Stimulated activated CD8-positive, alpha-beta memory T cell treated with anti-CD3 and anti-CD28 coated beads, Interleukin-2, amount 100 ng/mL, for 48 hours (primary cell): ENCODE data around the gene PTPRN2.

Experiments
- DNase-seq, 2 donors: peaks; one replicate each; pipeline ENCODE4 v3.0.0-alpha.2; 2020; ENCODE audit warnings: low read depth in 2 of 2

Gene PTPRN2

GRCh38 chr7:157559596-157560257 lies 1027.9 kb downstream of the PTPRN2 start:
- no peak for DNase-seq

GRCh38 chr7:157558875-157559595 lies 1028.6 kb downstream of the PTPRN2 start:
- no peak for DNase-seq

DNA sequence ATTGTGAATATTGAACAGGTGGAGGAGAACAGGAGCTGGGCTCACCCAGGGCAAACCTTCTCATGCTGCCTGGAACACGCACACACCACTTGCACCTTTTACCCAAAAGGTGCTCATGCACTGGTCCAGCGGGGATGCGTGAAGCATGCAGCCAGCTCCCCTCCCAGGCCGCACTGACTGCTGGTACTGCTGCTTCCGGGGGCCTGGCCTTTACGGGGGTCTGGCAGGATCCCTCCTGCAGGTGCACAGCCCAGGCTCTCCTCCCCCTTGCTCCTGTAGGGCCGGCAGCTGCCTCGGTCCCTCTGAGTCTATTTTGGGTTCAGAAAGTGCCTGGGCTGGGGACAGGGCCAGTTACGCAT lies 1029.1 kb downstream of the PTPRN2 start:
- no peak for DNase-seq

DNA sequence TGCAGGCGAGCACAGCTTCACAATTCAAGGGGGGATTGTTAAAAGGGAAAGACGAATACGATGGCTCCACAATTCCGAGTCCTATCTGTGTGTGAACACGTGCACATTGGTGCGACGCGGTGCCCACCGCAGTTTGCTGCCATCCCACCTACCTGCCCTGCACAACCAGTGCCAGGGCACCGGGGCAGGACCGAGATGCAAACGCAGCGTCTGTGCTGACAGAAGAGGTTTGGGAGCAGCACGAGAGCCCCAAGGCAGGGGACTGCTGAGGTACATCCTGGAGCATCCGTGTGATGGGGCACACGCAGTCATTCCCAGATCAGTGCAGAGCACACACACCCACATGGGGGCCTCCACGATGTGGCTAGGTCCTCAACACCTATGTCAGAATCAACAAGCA lies 1029.6 kb downstream of the PTPRN2 start:
- DNase-seq: no peak

- DNase-seq: no peak
Measured at GRCh38 chr7:157557263-157557662, 1030.4 kb downstream of the PTPRN2 start.

DNA sequence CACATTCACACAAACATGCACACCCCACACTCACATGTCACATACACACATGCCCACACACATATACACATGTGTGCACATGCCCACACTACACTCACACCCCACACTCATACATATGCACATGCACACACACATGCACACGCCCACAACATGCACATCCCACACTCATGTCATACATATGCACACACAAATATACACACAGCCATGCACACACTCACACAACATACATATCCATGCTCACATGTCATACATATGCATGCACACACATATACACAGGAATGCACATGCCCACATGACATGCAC lies 1031.0 kb downstream of the PTPRN2 start:
- DNase-seq: no peak

DNA sequence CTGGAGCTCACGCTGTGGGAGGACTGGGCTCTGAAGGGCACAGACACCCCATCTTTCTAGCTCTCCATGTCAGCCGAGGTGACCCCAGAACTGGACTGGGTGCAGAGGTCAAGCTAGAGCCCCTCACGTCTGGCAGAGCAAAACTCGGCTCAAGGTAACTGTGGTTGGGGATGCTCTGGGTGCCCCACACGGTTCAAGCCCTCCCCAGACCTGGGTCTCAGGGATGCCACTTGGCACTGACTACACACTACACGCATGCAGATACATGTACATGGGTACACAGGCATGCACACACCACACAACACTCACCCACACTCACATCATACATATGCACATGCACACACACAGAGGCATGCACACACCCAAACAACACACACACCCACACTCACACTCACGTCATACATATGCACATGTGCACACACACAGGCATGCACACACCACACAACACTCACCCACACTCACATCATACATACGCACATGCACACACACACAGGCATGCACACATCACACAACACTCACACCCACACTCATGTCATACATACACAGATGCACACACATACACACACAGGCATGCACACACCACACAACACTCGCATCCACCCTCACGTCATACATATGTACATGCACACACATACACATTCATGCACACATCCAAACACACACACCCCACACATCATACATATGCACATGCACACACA lies 1031.5 kb downstream of the PTPRN2 start:
- DNase-seq: no peak

DNA sequence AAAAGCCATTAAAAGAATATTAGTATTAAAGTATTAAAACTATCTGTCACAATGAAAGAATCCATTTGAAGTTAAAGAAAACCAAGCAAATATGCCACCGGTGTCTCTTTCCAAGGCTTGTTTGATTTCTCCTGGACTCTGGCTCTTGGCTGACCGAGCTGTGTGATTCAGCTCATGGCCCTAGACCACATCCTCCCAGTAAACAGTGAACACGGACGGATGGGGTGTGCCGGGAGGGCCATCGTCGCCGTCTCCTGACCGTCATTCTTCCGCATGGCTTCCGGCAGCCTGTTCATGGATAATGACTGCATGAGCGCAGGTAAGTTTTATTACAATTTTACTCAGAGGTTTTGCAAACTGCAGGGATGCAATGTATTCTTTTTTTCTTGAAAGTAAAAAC lies 1032.3 kb downstream of the PTPRN2 start:
- no peak for DNase-seq

- no peak for DNase-seq
Measured at GRCh38 chr7:157554393-157555238, 1033.0 kb downstream of the PTPRN2 start.

DNA sequence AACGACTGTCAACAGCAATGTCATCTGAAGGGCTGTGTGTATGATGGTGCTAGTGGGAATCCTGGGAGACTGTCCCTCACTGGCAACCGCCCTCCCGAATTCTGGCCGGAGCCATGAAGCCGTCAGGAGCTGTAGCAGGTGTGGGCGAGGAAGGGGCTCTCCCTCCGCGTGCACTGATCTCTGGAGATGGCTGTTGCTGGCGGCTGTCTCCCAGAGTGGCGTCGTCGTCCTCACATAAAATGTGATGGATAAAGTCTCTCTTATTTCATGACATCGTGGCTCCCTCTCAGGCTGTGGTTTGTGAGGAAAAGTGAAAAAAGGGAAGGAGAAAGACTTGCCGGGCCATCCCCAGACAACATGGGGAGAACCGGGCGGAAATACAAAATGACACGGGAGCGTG lies 1034.4 kb downstream of the PTPRN2 start:
- DNase-seq: no peak

- DNase-seq: no peak
Measured at GRCh38 chr7:157552295-157552993, 1035.2 kb downstream of the PTPRN2 start.

- no peak for DNase-seq
Measured at GRCh38 chr7:157551325-157552070, 1036.1 kb downstream of the PTPRN2 start.

DNA sequence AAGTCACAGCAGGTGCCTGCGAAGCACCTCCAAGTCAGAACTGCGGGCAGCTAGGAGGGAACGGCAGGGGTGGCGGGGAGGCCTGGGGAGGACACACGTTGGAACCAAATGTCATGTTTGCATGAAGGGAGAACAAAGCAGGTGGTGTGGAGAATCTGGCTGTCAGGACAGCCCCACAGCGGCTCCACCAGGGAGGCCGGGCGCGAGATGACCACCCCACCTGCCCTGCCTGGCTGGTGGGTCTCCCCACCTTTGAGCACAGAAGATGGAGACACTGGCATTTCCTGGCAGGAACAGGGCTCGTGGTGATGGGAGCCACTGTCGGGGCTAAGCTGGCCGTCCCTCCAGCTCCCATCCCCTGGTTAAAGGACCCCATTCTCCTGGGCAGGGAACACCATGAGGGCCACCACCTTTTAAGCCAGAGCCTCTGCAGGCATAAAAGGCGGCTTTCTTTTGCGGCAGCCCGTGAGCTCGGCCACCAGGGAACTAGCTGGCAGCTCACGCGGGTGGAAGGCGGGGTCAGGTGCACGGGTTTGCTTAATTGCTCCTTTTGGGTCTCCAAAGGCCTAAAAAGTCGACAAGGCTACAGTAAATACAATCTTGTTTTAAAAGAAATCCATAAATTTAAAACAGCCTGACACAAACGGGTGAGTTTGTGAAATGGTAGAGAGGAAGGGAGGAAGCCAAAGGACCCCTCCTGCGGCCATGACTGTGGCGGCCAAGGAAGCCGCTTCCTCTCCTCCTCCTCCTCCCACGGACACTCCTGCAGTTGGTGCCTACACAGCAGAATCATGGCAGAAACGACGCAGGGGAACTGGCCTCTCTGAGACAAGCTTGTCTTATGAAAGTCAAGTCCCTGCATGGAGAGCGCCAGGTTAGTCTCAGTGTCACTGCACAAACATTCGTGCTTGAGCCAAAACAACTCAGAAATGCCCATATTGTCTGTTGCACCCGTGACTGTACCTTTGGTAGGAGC lies 1037.0 kb downstream of the PTPRN2 start:
- no peak for DNase-seq

DNA sequence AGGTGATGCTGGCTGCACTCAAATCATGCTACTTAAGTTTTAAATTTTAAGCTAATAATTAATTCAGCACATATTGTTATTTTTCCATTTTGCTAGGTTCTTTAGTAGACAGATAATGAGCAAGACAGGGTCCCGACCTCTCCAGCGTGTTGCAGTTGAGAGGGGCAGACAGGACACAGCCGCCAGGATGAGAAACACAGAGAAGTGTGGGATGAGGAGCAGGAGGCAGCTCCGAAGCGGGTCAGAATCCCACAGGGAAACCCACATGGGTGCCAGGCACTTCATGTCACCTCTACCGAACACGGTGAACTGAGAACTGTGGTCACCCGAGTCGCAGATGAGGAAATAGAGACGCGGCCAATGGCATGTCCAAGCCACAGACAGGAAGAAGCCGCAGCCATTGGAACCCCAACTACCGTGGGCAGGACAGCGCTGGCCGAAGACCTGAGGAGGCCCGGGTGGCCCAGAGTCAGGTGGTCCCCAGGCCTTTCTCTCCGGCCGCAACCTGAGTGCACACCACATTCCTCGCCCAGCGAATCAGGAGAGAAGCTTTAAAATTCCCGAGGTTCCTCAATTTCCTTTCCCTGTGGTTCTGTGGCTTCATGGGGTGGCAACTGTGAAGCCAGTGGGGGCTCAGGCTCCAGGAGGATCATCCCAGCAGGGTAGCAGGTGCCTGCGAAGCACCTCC lies 1037.9 kb downstream of the PTPRN2 start:
- DNase-seq: no peak

DNA sequence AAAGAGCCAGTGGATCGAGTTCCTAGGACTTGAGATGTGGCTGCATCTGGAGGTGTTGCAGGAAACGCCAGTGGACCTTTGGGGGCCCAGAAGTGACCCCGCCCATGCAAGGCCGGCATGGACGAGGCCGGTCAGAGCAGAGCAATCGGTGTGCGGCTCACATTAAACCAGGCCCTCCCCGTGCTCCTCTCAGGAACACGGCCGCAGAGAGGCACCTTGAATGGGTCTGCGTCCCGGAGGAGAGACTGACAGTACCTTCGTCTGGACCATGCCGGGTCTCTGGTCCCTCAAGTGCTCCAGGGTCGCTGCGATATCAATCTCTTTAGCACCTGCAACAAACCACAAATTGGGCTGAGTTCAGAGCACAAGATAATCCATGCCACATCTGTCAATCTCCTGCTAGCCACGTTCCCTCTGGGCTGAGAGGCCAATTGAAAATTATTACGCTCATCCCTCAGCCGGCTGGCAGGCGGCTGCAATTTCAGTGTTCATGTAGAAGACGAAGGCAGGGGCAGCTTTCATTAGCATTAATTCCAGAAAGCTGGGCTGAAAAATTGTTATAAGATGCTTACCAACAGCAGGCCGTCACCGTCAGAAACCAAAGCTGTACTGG lies 1038.8 kb downstream of the PTPRN2 start:
- no peak for DNase-seq

GRCh38 chr7:157547611-157548010 lies 1040.0 kb downstream of the PTPRN2 start:
- no peak for DNase-seq

DNA sequence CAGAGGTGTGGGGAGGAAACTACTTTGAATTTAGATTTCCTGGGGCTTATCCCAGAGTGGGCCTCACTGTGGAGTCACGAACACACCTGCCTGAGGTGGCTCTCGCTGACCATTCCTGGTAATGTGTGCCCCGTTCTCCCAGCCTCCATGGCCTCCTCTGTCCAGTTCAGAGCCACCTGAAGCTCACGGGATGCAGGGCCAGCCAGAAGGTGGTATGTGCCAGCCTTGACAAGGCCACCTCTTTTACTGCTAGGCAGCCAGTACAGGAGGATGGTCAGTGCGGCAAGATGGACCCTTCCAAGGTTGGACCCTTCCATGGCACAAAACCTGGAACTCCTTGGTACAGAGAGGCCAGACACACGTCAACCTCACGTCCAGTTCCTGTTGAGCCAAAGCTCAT lies 1040.5 kb downstream of the PTPRN2 start:
- DNase-seq: no peak

DNA sequence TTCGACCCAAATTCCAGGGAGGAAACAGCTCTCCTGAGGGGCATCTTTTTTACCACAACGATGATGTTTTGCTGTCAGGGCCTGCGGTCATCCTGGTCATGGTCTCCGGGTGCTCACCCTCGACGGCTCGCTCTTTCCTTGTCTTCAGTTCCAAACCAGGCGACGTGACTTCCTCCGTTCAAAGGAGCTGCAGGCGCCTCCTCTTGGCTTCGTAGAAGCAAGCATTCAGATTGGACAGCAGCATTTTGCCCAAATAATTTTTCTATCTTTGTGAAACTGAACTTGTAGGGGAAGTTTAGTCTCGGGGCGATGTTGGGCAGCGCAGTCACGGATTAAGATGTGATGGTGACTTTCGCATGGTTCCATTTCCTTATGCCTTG lies 1042.0 kb downstream of the PTPRN2 start:
- DNase-seq: no peak
